DMS 273 treated with DMSO at 0.1 percent for 48 hours (cell line): Measurements from ENCODE around the gene ADSL.

Experiments
- DNase-seq: peaks from one replicate; lab custom pipeline; 2025; lab: John Stamatoyannopoulos, UW

Gene ADSL

DNA sequence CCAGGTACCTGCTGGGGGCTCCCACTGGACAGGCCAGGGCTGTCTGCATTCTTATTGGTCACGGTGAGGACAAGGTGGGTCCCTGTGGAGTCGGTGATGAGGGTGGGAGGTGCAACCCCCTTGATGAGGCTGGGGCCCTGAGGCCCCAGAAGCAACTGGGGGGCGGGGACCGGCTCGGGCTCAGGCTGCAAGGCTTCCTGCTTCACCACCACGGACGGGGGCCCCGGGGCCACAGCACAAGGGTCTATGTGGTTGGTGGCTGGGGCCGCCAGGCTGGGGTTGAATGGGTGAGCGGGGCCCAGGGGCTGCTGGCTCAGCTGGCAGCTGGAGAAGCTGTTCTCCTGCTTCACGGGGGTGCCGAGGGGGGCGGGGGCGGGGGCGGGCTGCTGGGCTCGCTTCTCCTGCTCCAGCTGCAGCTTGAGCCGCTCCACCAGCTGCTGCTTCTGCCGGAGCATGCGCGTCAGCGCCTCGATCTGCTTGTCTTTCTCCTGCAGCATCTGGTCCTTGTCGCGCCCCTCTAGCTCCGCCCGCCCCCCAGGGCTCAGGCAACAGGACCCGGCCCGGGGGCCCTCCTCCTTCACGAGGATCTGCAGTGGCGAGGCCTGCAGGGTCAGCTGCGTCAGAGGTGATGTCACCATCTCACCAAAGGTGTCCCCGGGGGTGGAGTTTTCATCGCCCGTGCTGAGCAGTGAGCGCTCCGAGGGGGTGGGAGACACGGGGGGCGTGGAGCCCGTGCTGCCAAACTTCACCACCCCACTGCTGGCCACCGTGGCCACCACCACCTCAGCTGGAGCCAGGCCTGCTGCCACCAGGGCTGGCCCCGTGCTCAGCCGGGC, 72.3 kb downstream of the ADSL start:
- peak; percentile 71 for DNase-seq

DNA sequence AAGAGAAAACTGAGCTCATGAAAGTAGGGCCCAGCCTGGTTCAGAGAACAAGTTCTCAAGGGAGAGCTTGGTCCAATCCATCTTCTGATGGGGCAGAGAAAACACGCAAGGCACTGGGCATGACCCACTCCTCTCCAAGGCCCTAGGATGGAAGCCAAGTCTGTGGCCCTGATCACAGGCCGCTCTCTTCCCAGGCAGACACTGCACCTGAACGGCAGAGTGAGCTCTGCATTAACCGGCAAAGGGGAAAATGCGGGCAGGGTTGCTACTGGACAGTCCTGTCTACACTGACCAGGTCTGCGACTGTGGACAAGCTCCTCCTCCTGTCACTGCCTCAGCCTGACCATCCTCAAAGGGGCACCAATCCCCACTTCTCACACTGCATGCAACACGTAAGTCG, 73.4 kb downstream of the ADSL start:
- DNase-seq, result no peak

GRCh38 chr22:40420341-40421081, 74.2 kb downstream of the ADSL start:
- DNase-seq, result no peak

GRCh38 chr22:40421082-40421350, 74.7 kb downstream of the ADSL start:
- DNase-seq, result no peak

DNA sequence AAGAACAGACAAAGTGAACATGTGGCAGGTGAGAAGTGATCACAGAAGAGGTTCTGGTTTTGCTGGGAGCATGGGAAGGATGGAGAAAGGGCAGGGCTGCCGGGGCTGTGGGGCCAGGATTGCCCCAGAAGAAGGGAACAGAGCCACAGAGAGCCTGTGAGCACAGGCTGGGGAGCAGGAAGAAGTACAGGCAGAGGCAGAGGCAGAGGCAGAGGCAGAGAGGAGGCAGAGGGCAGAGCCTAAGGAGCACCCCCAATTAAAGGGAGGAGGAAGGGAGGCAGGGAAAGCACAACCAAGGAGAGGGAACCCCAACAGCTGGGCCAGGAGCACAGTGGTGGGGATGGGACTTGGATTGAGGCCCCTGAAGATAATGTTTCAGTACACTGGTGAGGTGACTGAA, 75.6 kb downstream of the ADSL start:
- DNase-seq, result no peak

- DNase-seq, result no peak
Measured at GRCh38 chr22:40422558-40423309, 76.4 kb downstream of the ADSL start.

DNA sequence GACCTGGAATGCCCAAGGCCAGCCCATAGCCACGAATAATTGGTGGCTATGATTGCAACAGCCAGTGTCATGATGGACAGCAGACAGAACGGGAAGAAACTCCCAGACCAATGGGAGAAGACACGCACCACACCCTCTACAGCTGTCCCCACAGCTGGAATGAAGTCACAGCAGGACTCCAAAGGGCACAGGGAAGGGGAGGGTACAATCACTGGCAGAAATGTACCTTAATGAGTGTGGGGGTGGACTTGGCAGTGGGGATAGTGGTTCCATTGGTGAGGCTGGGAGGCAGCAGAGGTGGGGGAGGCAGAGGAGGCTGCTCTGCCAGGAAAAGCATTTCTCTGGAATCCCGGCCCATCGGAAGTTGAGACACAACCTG, 77.0 kb downstream of the ADSL start:
- DNase-seq, result no peak

DNA sequence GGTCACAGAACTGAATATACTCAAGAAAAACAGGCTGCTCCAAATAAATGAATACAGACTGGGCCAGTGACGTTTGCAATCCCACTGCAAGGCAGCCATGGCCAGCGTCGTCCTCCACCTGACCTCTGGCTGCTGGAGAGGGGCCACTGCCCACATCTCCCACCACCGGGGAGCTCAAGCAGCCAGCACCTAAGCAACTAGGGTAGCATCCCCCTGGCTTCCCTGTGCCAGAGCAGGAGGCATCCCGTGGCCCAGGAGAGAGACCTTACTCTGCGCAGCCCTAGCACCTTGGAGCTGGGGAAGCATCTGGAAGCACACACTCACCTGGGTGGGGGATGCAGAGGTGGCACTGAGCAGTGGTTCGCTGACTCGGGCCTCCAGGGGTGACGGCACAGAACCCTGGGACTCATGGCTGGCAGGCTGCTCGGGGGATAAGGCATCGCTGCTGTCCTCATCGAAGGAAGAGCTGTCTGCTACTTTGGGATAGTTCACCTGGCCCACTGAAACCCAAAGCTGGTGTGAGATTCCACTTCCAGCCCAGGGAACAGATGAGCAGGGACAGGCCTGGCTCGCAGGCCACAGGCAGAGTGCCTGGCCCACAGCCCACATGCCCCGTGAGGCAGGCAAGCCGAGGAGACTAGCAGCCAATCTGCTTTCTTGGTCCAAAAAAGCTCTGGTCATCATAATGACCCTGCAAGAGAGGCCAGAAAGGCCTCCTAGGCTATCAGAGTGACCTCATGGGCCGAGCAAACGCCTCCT, 77.8 kb downstream of the ADSL start:
- no peak for DNase-seq

GRCh38 chr22:40425082-40425481, 78.8 kb downstream of the ADSL start:
- no peak for DNase-seq

GRCh38 chr22:40426594-40427333, 80.5 kb downstream of the ADSL start:
- DNase-seq, result no peak

GRCh38 chr22:40428796-40429195, 82.5 kb downstream of the ADSL start:
- no peak for DNase-seq

DNA sequence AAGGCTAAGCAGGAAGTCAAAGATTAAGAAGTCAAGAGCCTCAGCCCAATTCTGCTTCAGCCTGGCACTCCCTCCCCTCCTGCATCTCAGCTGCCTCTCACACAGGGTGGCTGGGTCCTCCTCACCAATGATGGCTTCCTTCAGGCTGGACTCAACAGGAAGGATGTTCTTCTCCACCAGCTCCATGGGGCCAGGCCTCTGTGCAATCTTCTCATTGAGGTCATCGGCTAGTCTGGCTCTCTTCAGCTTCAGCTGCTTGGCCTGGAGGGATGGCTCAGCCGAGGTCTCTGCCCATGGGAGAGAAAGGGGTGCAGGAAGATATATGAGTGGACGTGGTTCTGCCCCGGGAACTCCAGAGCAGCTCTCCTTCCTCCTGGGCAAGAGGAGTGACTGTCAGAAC, 83.2 kb downstream of the ADSL start:
- DNase-seq, result no peak

DNA sequence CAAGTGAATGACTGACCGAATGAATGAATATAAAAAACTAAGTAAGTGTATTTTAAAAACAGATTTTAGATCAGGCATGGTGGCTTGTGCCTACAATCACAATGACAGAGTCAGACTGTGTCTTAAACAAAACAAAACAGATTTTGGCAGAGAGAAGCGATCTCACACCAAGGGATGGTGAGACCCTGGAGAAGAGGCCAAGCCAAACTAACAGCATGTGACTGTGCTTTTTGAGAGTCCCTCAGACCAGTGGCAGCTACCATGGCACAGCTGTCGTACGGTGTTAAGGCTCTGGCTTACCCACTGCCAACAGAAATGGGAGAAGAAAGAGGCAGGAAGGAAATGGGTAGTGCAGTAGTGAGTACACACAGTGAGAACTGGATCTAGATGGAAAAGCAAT, 84.7 kb downstream of the ADSL start:
- no peak for DNase-seq

DNA sequence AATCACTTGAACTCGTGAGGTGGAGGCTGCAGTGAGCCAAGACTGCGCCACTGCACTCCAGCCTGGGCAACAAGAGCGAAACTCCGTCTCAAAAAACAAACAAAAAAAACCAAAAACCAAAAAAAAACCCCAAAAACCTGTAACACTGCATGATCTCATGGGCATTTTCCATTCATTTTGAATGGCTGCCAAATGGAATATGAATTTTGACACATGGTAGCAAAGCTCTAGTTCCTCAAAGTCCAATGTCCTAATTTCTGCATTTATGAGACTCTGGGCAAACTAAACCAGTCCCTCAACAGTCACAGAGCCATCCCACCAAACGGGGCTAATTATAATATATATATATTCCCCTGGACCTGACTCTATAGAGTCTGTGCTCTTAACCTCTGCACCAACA, 85.9 kb downstream of the ADSL start:
- DNase-seq, result no peak

DNA sequence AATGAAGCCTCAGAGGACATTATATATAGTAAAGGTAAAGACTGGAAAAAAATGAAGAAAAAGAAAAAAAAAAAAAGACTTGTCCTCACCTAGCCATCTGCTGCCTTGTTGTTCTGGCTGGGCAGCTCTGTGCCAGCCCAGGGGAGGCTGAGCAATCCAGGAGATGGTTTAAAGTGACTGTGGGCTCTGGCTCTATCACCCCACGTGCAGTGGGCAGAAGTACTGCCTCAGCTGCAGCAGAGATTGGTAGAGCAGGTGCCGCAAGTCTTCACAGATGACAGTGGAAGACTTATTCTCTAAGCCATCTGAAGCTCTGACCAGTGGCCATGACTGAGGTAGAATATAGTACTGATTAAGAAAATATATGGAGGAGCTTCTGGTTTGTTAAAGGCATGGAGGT, 86.3 kb downstream of the ADSL start:
- DNase-seq, result no peak

DNA sequence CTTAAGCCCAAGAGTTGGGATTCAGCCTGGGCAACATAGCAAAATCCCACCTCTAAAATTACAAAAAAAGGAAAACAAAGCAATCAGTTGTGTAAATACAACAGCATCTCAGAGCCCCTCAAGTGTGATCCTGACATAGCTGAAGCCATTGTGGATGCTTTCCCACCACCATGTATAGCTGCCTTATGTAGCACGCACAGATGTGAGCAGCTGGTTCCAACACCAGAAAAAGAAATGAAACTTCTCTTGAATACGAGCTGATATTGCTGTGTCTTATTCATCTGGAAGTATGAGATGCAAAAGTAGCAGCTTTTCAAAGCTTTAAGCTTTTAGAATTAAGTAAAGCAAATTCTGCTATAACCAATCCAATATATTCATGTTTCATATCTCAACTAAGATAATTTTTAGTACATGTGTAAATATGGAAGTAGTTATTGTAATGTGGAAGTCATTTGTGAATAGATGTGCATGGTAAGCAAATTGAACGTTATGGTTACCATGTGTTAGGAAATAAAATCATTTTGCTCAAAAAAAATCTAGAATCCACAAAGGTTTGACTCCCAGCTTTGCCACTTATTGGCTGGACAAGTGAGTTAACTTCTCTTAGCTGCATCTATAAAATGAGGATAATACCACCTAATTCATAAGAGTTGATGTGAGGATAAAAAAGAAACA, 87.3 kb downstream of the ADSL start:
- no peak for DNase-seq

GRCh38 chr22:40434106-40434505, 87.8 kb downstream of the ADSL start:
- DNase-seq, result no peak

GRCh38 chr22:40434745-40435144, 88.4 kb downstream of the ADSL start:
- DNase-seq, result no peak

GRCh38 chr22:40436505-40437431, 90.5 kb downstream of the ADSL start:
- no peak for DNase-seq
